ENCODE measurements around the gene RXRB. TPM values are rescaled to one million over a fixed set of nuclear protein-coding genes. Genes with fewer than 3 reads are reported as not detected.
"Not testable (repeated sequence)": the region's sequence is repeated elsewhere in the genome, so short reads cannot be mapped to it uniquely, and the experiment has no call there.

RXRB gene
- total and polyA plus RNA-seq, 10 of the 15 experiments (the other 5 are each of a cell fraction or from before 2014, with no cell fraction given) = 0.71 to 35.0 (median 20.4) TPM

- FAIRE-seq = no peak
These were observed 49.4 kb downstream of the RXRB start for GRCh38 chr6:33151050-33151449.

GRCh38 chr6:33150560-33150959 is 49.9 kb downstream of the RXRB start:
- ChIA-PET CTCF (interaction anchor here (0.7 to 14.9 kb wide), 14 partner anchors 10 to 265 kb away, joined by 3 to 266 read pairs (median 16); no protein-coding TSS in a partner anchor), RAD21 (ENCODE audit: unreplicated experiment) (interaction anchor here (0.6 to 3.9 kb wide), 10 partner anchors 9 to 136 kb away, joined by 3 to 20 read pairs (median 6); no protein-coding TSS in a partner anchor), SMC1A (ENCODE audit: uncharacterized antibody, unreplicated experiment) (interaction anchor here (0.6 to 12.1 kb wide), 17 partner anchors 8 to 166 kb away, joined by 3 to 127 read pairs (median 8); no protein-coding TSS in a partner anchor), POLR2A (interaction anchor here (1.0 to 1.7 kb wide), 3 partner anchors 8 to 98 kb away, joined by 5 read pairs; no protein-coding TSS in a partner anchor)
- H4K20me1 ChIP-seq (ENCODE audit: control insufficient read depth, insufficient read depth); H3K9ac ChIP-seq (ENCODE audit: control insufficient read depth, insufficient read depth, low read length); FAIRE-seq; H3K79me2 ChIP-seq (ENCODE audit: control insufficient read depth, insufficient read depth, low read length); ATAC-seq; intact Hi-C loops (cut with micrococcal nuclease; ENCODE audit: unreplicated experiment); H3K9me3 ChIP-seq (replicated peaks; ENCODE audit: control insufficient read depth, insufficient read depth, low read length); H3K27me3 ChIP-seq (replicated peaks in 1 of 2; ENCODE audit: control insufficient read depth in 2 of 2, insufficient read depth in 2 of 2, low read length in 1 of 2); H3K4me3 ChIP-seq; in situ Hi-C loops (cut with MboI); H3K4me2 ChIP-seq (ENCODE audit: control insufficient read depth, insufficient read depth); BruUV-seq (replicated peaks); DNase-seq (ENCODE audit: low read depth, low spot score); H3K36me3 ChIP-seq (ENCODE audit: control insufficient read depth in 2 of 2, insufficient read depth in 2 of 2, low read length in 1 of 2); H3K4me1 ChIP-seq (ENCODE audit: control insufficient read depth, insufficient read depth, low read length); H2AFZ ChIP-seq (ENCODE audit: control insufficient read depth, low read depth, low read length); H3K27ac ChIP-seq (ENCODE audit: control insufficient read depth, insufficient read depth): not testable (repeated sequence)
- WGBS (ENCODE audit: insufficient coverage, insufficient replicate concordance, low lambda C conversion rate, missing lambda C conversion rate) = 71% methylated on average over 3 of the region's 3 CpGs

More at GRCh38 chr6:33151050-33151449, 49.4 kb downstream of the RXRB start:
- no peak overlapping the region for H3K27ac ChIP-seq (ENCODE audit: control insufficient read depth, insufficient read depth)
- no peak overlapping the region for H3K4me3 ChIP-seq
- ChIA-PET CTCF (interaction anchor here (0.7 to 14.9 kb wide), 8 partner anchors 10 to 136 kb away, joined by 3 to 266 read pairs (median 20); no protein-coding TSS in a partner anchor), SMC1A (ENCODE audit: uncharacterized antibody, unreplicated experiment) (interaction anchor here (0.9 to 12.1 kb wide), 10 partner anchors 8 to 166 kb away, joined by 3 to 127 read pairs (median 16); no protein-coding TSS in a partner anchor), RAD21 (ENCODE audit: unreplicated experiment) (interaction anchor here (0.6 to 3.9 kb wide), 7 partner anchors 9 to 123 kb away, joined by 3 to 20 read pairs (median 4); no protein-coding TSS in a partner anchor), POLR2A (interaction anchor here (1.3 to 1.7 kb wide), 2 partner anchors 37 to 98 kb away, joined by 5 read pairs; no protein-coding TSS in a partner anchor)
- ATAC-seq (no peak), DNase-seq (ENCODE audit: low read depth, low spot score) (no peak)
- H3K79me2 ChIP-seq (ENCODE audit: control insufficient read depth, insufficient read depth, low read length) = no peaks in the 10 kb centered on the region
- in situ Hi-C loops (cut with MboI) (no loop called here), intact Hi-C loops (cut with micrococcal nuclease; ENCODE audit: unreplicated experiment) (no loop called here)
- H3K27me3 ChIP-seq (replicated peaks in 1 of 2; ENCODE audit: control insufficient read depth in 2 of 2, insufficient read depth in 2 of 2, low read length in 1 of 2) = peaks cover 0 to 2% of the 10 kb centered on the region in 2 experiments; a peak in 3 of 4 replicates
- no peak overlapping the region for H2AFZ ChIP-seq (ENCODE audit: control insufficient read depth, low read depth, low read length)
- no peak overlapping the region for H3K9ac ChIP-seq (ENCODE audit: control insufficient read depth, insufficient read depth, low read length)
- no peaks in the 10 kb centered on the region for H4K20me1 ChIP-seq (ENCODE audit: control insufficient read depth, insufficient read depth)
- H3K4me1 ChIP-seq (ENCODE audit: control insufficient read depth, insufficient read depth, low read length) = no peaks in the 10 kb centered on the region
- H3K36me3 ChIP-seq (ENCODE audit: control insufficient read depth in 2 of 2, insufficient read depth in 2 of 2, low read length in 1 of 2) = no peaks in the 10 kb centered on the region
- WGBS (ENCODE audit: insufficient coverage, insufficient replicate concordance, low lambda C conversion rate, missing lambda C conversion rate) = 0% methylated on average over 1 of the region's 1 CpG
- peak; percentile 67; the same call in 1 of the 2 replicates for TF ChIP-seq SPI1 (IDR thresholded peaks at IDR 0.05; ENCODE audit: borderline replicate concordance, insufficient read depth, low read depth, low read length)
- TF ChIP-seq CHD4 (IDR thresholded peaks at IDR 0.05) = no peak
- TF ChIP-seq ZNF687 (IDR thresholded peaks at IDR 0.05) = no peak
- TF ChIP-seq HDAC6 (IDR thresholded peaks at IDR 0.05; ENCODE audit: unreplicated experiment) = no peak
- TF ChIP-seq CHD2 (IDR thresholded peaks at IDR 0.05; ENCODE audit: borderline replicate concordance, low read depth, low read length) = no peak
- no peak overlapping the region for H3K4me2 ChIP-seq (ENCODE audit: control insufficient read depth, insufficient read depth)
- BruUV-seq (replicated peaks) = no TSS peak
- peaks cover 5% of the 10 kb centered on the region; the same call in 1 of the 3 replicates for H3K9me3 ChIP-seq (replicated peaks; ENCODE audit: control insufficient read depth, insufficient read depth, low read length)

Data from GM12878 (cell line).